K562 (cell line): Measurements from ENCODE around the gene MRPL10.

ENCODE experiments used
- CTCF ChIP-seq, 3 experiments: IDR thresholded peaks in 2 of 3; conservative IDR thresholded peaks in 1 of 3; 2 replicates each; pipeline ENCODE4 v1.5.1; 2011 to 2012; ENCODE audit warnings: low read length in 3 of 3, mild to moderate bottlenecking in 3 of 3, control low read depth in 2 of 3, improper control_type of control experiment in 1 of 3, inconsistent platforms in 1 of 3, low read depth in 1 of 3, mixed read lengths in 1 of 3, moderate library complexity in 1 of 3; ENCODE audit not compliant: insufficient read depth in 2 of 3
- POLR2A ChIP-seq: fragments of 450-650 bp; conservative IDR thresholded peaks from 2 replicates; pipeline ENCODE4 v1.6.1; 2016
- STAT5B ChIP-seq: fragments of 250-450 bp; sonication (Bioruptor Pico); IDR thresholded peaks from 2 replicates; pipeline ENCODE4 v1.8.0; 2021; ENCODE audit warnings: mild to moderate bottlenecking, inconsistent platforms
- TCFL5 ChIP-seq: fragments of 250-450 bp; sonication (Bioruptor Pico); conservative IDR thresholded peaks from 2 replicates; pipeline ENCODE4 v1.6.1; 2021; ENCODE audit warnings: mild to moderate bottlenecking, moderate library complexity, matching md5 sums

DNA sequence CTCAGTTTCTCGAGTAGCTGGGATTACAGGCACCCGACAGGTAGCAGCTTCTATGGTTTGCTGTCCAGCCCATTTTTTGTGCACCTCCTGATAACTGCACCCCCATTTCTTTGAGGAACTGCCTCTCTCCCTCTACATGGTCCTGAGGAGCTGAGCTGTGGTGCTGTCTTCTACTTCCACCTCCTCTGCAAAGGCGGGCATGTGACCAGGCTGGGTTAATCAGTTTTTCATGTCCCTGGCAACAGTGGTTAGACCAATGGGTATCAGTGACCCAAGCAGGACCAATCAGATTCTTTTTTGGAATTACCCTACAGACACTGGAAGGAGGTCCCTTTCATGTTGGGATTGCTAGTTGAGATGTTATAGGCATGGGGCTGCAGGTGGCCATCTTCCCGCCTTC is 57.0 kb downstream of the MRPL10 start:
- TF ChIP-seq STAT5B (CRISPR knock-in tag) (no peak), CTCF (IDR thresholded peaks at IDR 0.05 in 2 of 3, conservative IDR thresholded peaks at IDR 0.05 in 1 of 3; ENCODE audit: insufficient read depth in 2 of 3, low read depth in 1 of 3, low read length in 3 of 3) (no peak), POLR2A (no peak), TCFL5 (CRISPR knock-in tag) (no peak)
